Fibroblast of villous mesenchyme (primary cell): ENCODE results near the gene COG5. TPM values are rescaled to one million over a fixed set of nuclear protein-coding genes. Genes with fewer than 3 reads are reported as not detected.
A peak's percentile ranks its signal among the peaks of the same experiment; 100 is the strongest.

Source experiments
- DNase-seq: peaks from one replicate; pipeline ENCODE4 v3.0.0-alpha.2; 2010; ENCODE audit warnings: low read depth
- H3K4me3 ChIP-seq: 2 replicates; pipeline ENCODE4 v1.5.1; 2011; ENCODE audit warnings: low read depth, mild to moderate bottlenecking, low read length
- CTCF ChIP-seq: IDR thresholded peaks from 2 replicates; pipeline ENCODE4 v1.5.1; 2012; ENCODE audit warnings: low read depth, mild to moderate bottlenecking, low read length; ENCODE audit not compliant: insufficient read depth
- total RNA-seq: library from RNA; depleted of rRNA; stranded (reverse); fragments of >200 nt; gene quantifications from 2 replicates; pipeline ENCODE4 v1.2.3, GENCODE V29; 2012

The COG5 gene
- total RNA-seq, 1 donor, result 32.0 TPM

GRCh38 chr7:107196834-107197610 is 366.7 kb downstream of the COG5 start:
- H3K4me3 ChIP-seq, result no peak overlapping the region
- no peak for DNase-seq
- no peak for TF ChIP-seq CTCF

GRCh38 chr7:107194052-107194451 is 369.7 kb downstream of the COG5 start:
- no peak for TF ChIP-seq CTCF
- no peak for DNase-seq
- no peak overlapping the region for H3K4me3 ChIP-seq

GRCh38 chr7:107190090-107190489 is 373.6 kb downstream of the COG5 start:
- H3K4me3 ChIP-seq, result no peak overlapping the region
- no peak for DNase-seq
- TF ChIP-seq CTCF, result no peak

GRCh38 chr7:107187774-107188173 is 375.9 kb downstream of the COG5 start:
- no peak overlapping the region for H3K4me3 ChIP-seq
- TF ChIP-seq CTCF, result no peak
- no peak for DNase-seq

GRCh38 chr7:107186240-107186639 is 377.5 kb downstream of the COG5 start:
- no peak for DNase-seq
- no peak overlapping the region for H3K4me3 ChIP-seq
- TF ChIP-seq CTCF, result no peak

GRCh38 chr7:107185716-107186115 is 378.0 kb downstream of the COG5 start:
- H3K4me3 ChIP-seq, result no peak overlapping the region
- TF ChIP-seq CTCF, result no peak
- DNase-seq, result peak; percentile 16

GRCh38 chr7:107181172-107181571 is 382.5 kb downstream of the COG5 start:
- DNase-seq, result no peak
- no peak overlapping the region for H3K4me3 ChIP-seq
- no peak for TF ChIP-seq CTCF
